Gastrocnemius medialis (tissue), 4 donors: ENCODE results near the gene PDZRN3.

ENCODE experiments used
- CTCF ChIP-seq, 5 experiments: fragments of 450-650 bp in 3 of 5; fragments of 200-600 bp in 2 of 5; sonication (generic) in 2 of 5; IDR thresholded peaks in 4 of 5; conservative IDR thresholded peaks in 1 of 5; 1 replicate in 4 of 5; 2 replicates in 1 of 5; pipeline ENCODE4 v1.5.1; 2016 to 2019; ENCODE audit warnings: antibody characterized with exemption in 5 of 5, mild to moderate bottlenecking in 3 of 5, moderate library complexity in 3 of 5
- POLR2A ChIP-seq, 2 donors: fragments of 450-650 bp; IDR thresholded peaks; one replicate each; pipeline ENCODE4 v1.6.1; 2017; ENCODE audit warnings: antibody characterized with exemption in 2 of 2, mild to moderate bottlenecking in 2 of 2, moderate library complexity in 2 of 2

DNA sequence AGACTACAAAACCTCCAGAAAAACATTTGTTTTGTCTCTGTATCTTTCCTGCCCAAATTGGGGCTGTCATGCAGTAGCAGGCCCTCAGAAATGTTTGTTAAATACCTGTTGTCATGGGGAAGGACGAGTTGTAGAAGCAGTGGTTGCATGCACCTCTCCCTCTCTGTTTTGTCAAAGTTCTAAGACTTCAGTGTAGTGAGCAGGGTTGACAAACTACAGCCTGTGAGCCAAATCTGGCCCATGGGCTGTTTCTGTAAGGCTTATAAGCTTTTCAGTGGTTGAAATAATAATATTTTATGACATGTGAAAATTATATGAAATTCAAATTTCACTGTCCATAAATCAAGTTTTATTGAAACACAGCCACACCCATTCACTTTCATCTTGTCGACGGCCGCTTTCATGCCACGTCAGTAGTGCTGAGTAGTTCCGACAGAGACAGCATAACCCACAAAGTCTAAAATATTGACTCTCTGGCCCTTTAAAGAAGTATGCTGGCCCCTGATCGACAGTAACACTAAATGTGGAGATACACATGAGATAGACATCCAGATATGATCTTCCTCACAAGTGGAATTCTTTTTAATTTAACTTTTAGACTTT is 102.9 kb downstream of the PDZRN3 start:
- TF ChIP-seq CTCF (IDR thresholded peaks at IDR 0.05 in 4 of 5, conservative IDR thresholded peaks at IDR 0.05 in 1 of 5) = no peak
- no peak for TF ChIP-seq POLR2A (IDR thresholded peaks at IDR 0.05)
